22Rv1 (cell line): Measurements from ENCODE around the gene FBXL15.

Source experiments
- ZFX ChIP-seq: fragments of 450-650 bp; IDR thresholded peaks from 2 replicates; pipeline ENCODE4 v1.6.1; 2017; ENCODE audit warnings: antibody characterized with exemption, borderline replicate concordance
- TF ChIP-seq, protein P1 (sequence below): fragments of 450-650 bp; IDR thresholded peaks from 2 replicates; pipeline ENCODE4 v1.5.1; 2017; ENCODE audit warnings: mild to moderate bottlenecking

- TF ChIP-seq, protein P1, sequence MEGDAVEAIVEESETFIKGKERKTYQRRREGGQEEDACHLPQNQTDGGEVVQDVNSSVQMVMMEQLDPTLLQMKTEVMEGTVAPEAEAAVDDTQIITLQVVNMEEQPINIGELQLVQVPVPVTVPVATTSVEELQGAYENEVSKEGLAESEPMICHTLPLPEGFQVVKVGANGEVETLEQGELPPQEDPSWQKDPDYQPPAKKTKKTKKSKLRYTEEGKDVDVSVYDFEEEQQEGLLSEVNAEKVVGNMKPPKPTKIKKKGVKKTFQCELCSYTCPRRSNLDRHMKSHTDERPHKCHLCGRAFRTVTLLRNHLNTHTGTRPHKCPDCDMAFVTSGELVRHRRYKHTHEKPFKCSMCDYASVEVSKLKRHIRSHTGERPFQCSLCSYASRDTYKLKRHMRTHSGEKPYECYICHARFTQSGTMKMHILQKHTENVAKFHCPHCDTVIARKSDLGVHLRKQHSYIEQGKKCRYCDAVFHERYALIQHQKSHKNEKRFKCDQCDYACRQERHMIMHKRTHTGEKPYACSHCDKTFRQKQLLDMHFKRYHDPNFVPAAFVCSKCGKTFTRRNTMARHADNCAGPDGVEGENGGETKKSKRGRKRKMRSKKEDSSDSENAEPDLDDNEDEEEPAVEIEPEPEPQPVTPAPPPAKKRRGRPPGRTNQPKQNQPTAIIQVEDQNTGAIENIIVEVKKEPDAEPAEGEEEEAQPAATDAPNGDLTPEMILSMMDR = no peak
- no peak for TF ChIP-seq ZFX
Measured at GRCh38 chr10:102412293-102412692, 8.3 kb upstream of the FBXL15 start.
